GM18909 (cell line): Measurements from ENCODE around the gene MANF.
A peak's percentile ranks its signal among the peaks of the same experiment; 100 is the strongest.
"Not testable (repeated sequence)": the region's sequence is repeated elsewhere in the genome, so short reads cannot be mapped to it uniquely, and the experiment has no call there.

Experiments
- ATAC-seq: cut with Tn5 transposase; IDR thresholded peaks from one replicate; pipeline ENCODE4 v1.9.1; 2021; ENCODE audit warnings: mild to moderate bottlenecking; ENCODE audit not compliant: unreplicated experiment, poor library complexity

The MANF gene

GRCh38 chr3:51371943-51372557 lies 13.0 kb upstream of the MANF start:
- ATAC-seq = no peak

- no peak for ATAC-seq
These were observed 11.3 kb upstream of the MANF start for GRCh38 chr3:51373658-51374421.

GRCh38 chr3:51374456-51374855 lies 10.6 kb upstream of the MANF start:
- ATAC-seq = no peak

GRCh38 chr3:51375136-51375535 lies 10.0 kb upstream of the MANF start:
- no peak for ATAC-seq

GRCh38 chr3:51375571-51375970 lies 9.5 kb upstream of the MANF start:
- ATAC-seq = no peak

- no peak for ATAC-seq
These were observed 7.0 kb upstream of the MANF start for GRCh38 chr3:51378065-51378464.

- ATAC-seq = no peak
These were observed 6.4 kb upstream of the MANF start for GRCh38 chr3:51378726-51379125.

- no peak for ATAC-seq
These were observed 5.8 kb upstream of the MANF start for GRCh38 chr3:51379301-51379700.

- ATAC-seq = no peak
These were observed 5.2 kb upstream of the MANF start for GRCh38 chr3:51379746-51380455.

GRCh38 chr3:51380601-51381332 lies 4.3 kb upstream of the MANF start:
- no peak for ATAC-seq

- no peak for ATAC-seq
These were observed 3.8 kb upstream of the MANF start for GRCh38 chr3:51381333-51381705.

- no peak for ATAC-seq
These were observed 2.9 kb upstream of the MANF start for GRCh38 chr3:51382076-51382745.

- no peak for ATAC-seq
These were observed 2.0 kb upstream of the MANF start for GRCh38 chr3:51382947-51383578.

- peak; percentile 22 for ATAC-seq
These were observed 901 bp upstream of the MANF start for GRCh38 chr3:51384055-51384725.

- ATAC-seq = no peak
These were observed 565 bp downstream of the MANF start for GRCh38 chr3:51385621-51386091.

- ATAC-seq = no peak
These were observed 1.2 kb downstream of the MANF start for GRCh38 chr3:51386159-51386851.

GRCh38 chr3:51386852-51387229 lies 1.8 kb downstream of the MANF start:
- ATAC-seq = no peak

GRCh38 chr3:51387281-51387680 lies 2.2 kb downstream of the MANF start:
- not testable (repeated sequence) for ATAC-seq
